Measurements from ENCODE around the gene S100A9. TPM values are rescaled to one million over a fixed set of nuclear protein-coding genes. Genes with fewer than 3 reads are reported as not detected.

The S100A9 gene
- total RNA-seq, 1 experiment from 2014 or later, result not detected

- H4K91ac ChIP-seq (ENCODE audit: insufficient read length, low read depth, low read length), result no peak overlapping the region
- H4K8ac ChIP-seq (replicated peaks; ENCODE audit: insufficient read length, low read depth, low read length), result no peak overlapping the region
- no peak overlapping the region for H3K18ac ChIP-seq (ENCODE audit: insufficient read length, low read depth, low read length)
- no peak overlapping the region; a peak in 1 of 7 replicates for H3K27ac Mint-ChIP-seq
- no peak overlapping the region for H3K4ac ChIP-seq (ENCODE audit: low read depth, low read length)
- no peaks in the 10 kb centered on the region; a peak in 1 of 7 replicates for H3K36me3 Mint-ChIP-seq (ENCODE audit: insufficient read depth in 1 of 3, low read depth in 3 of 3)
- H3K9me3 Mint-ChIP-seq, result no peaks in the 10 kb centered on the region
- H2BK15ac ChIP-seq (ENCODE audit: low read depth, low read length), result no peak overlapping the region
- no peaks in the 10 kb centered on the region for H4K20me1 ChIP-seq (ENCODE audit: control insufficient read depth, insufficient read depth, insufficient read length)
- no peak overlapping the region for H2BK20ac ChIP-seq (ENCODE audit: low read depth, low read length, poor library complexity, severe bottlenecking)
- no peak overlapping the region for H2BK5ac ChIP-seq (ENCODE audit: insufficient read length, low read length)
- H3K23me2 ChIP-seq (ENCODE audit: insufficient read length, low read depth, low read length, poor library complexity, severe bottlenecking), result no peaks in the 10 kb centered on the region
- no CpG with 5 or more reads among the region's 14 CpGs for WGBS (ENCODE audit: extremely low coverage, insufficient read length, low lambda C conversion rate)
- no peak overlapping the region for H3K14ac ChIP-seq (ENCODE audit: insufficient read depth, low read length)
- no peak for DNase-seq
- no peak overlapping the region for H3T11ph ChIP-seq (ENCODE audit: low read length)
- H3K56ac ChIP-seq (ENCODE audit: insufficient read length, low read depth, low read length), result no peak overlapping the region
- H3K4me2 ChIP-seq (ENCODE audit: insufficient read depth, insufficient read length, low read length), result no peak overlapping the region
- no peaks in the 10 kb centered on the region for H3K79me1 ChIP-seq (ENCODE audit: insufficient read depth, low read depth, low read length, poor library complexity, severe bottlenecking)
- no peaks in the 10 kb centered on the region for H3K27me3 ChIP-seq (ENCODE audit: insufficient read depth, low read length)
- H3K9ac ChIP-seq (ENCODE audit: extremely low read depth, insufficient read length, low read length), result no peak overlapping the region
- H3K27me3 Mint-ChIP-seq (ENCODE audit: low read depth), result peaks cover 32% of the 10 kb centered on the region
- H2BK120ac ChIP-seq (ENCODE audit: low read depth, low read length, poor library complexity, severe bottlenecking), result no peak overlapping the region
- H3K4me3 Mint-ChIP-seq, result no peak overlapping the region
- H3K4me1 Mint-ChIP-seq, result peaks cover 0 to 5% of the 10 kb centered on the region in 2 experiments; a peak in 2 of 4 replicates
- H4K5ac ChIP-seq (ENCODE audit: insufficient read length, low read depth, low read length), result no peak overlapping the region
- no peak overlapping the region for H2BK12ac ChIP-seq (ENCODE audit: insufficient read length, low read depth, low read length)
- H3K79me2 ChIP-seq (ENCODE audit: insufficient read depth, low read length), result no peaks in the 10 kb centered on the region
- TF ChIP-seq, protein P1, sequence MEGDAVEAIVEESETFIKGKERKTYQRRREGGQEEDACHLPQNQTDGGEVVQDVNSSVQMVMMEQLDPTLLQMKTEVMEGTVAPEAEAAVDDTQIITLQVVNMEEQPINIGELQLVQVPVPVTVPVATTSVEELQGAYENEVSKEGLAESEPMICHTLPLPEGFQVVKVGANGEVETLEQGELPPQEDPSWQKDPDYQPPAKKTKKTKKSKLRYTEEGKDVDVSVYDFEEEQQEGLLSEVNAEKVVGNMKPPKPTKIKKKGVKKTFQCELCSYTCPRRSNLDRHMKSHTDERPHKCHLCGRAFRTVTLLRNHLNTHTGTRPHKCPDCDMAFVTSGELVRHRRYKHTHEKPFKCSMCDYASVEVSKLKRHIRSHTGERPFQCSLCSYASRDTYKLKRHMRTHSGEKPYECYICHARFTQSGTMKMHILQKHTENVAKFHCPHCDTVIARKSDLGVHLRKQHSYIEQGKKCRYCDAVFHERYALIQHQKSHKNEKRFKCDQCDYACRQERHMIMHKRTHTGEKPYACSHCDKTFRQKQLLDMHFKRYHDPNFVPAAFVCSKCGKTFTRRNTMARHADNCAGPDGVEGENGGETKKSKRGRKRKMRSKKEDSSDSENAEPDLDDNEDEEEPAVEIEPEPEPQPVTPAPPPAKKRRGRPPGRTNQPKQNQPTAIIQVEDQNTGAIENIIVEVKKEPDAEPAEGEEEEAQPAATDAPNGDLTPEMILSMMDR (conservative IDR thresholded peaks at IDR 0.05), result no peak
- no peaks in the 10 kb centered on the region for H3K4me1 ChIP-seq (ENCODE audit: insufficient read depth, low read length)
- H3K9me3 ChIP-seq (ENCODE audit: control insufficient read depth, low read depth, low read length), result no peaks in the 10 kb centered on the region
- H2AFZ ChIP-seq (ENCODE audit: low read length), result no peak overlapping the region
- H2AK5ac ChIP-seq (ENCODE audit: insufficient read length, low read length), result no peak overlapping the region
- no peak overlapping the region for H3K27ac ChIP-seq (ENCODE audit: insufficient read length, low read depth, low read length)
- H3K23ac ChIP-seq (ENCODE audit: insufficient read length, low read depth, low read length), result no peak overlapping the region
Observed at GRCh38 chr1:153345187-153346076, 12.2 kb upstream of the S100A9 start.

Measured in H9 (cell line).